PC-9 (cell line): Measurements from ENCODE around the gene MYOF.

Experiments used
- EZH2 ChIP-seq: fragments of 200-600 bp; sonication (generic); IDR thresholded peaks from 2 replicates; pipeline ENCODE4 v1.8.0; 2017; ENCODE audit warnings: antibody characterized with exemption, low read depth
- TF ChIP-seq, protein P1 (sequence below): fragments of 200-600 bp; sonication (generic); conservative IDR thresholded peaks from 2 replicates; pipeline ENCODE4 v1.6.1; 2017; ENCODE audit warnings: mixed run types, antibody characterized with exemption, mild to moderate bottlenecking, moderate library complexity

DNA sequence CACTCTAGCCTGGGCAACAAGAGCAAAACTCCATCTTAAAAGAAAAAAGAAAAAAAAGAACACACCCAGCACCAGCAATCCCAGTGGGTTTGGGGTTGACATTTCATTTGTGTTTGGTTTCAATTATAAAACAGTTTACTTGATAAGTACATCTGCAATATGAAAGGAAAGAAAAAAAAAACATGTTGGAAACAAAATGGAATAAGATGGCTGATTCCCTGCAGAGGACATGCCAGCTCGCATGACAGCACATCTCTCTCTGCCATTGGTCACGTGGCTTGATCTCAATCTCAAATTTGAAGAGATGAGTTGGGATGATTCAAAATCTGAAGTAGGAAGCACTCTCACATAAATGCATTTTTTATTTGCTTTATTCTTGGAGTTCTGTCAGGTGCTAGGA, 28.0 kb downstream of the MYOF start:
- TF ChIP-seq, protein P1, sequence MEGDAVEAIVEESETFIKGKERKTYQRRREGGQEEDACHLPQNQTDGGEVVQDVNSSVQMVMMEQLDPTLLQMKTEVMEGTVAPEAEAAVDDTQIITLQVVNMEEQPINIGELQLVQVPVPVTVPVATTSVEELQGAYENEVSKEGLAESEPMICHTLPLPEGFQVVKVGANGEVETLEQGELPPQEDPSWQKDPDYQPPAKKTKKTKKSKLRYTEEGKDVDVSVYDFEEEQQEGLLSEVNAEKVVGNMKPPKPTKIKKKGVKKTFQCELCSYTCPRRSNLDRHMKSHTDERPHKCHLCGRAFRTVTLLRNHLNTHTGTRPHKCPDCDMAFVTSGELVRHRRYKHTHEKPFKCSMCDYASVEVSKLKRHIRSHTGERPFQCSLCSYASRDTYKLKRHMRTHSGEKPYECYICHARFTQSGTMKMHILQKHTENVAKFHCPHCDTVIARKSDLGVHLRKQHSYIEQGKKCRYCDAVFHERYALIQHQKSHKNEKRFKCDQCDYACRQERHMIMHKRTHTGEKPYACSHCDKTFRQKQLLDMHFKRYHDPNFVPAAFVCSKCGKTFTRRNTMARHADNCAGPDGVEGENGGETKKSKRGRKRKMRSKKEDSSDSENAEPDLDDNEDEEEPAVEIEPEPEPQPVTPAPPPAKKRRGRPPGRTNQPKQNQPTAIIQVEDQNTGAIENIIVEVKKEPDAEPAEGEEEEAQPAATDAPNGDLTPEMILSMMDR: no peak
- no peak for TF ChIP-seq EZH2
